ENCODE results near the gene STT3B. TPM values are rescaled to one million over a fixed set of nuclear protein-coding genes. Genes with fewer than 3 reads are reported as not detected.

Gene STT3B
- total RNA-seq, 1 experiment from 2014 or later, result 198 TPM

- in situ Hi-C loops (cut with HindIII; ENCODE audit: low pct_unique_long_range_greater_than_20kb, low sequenced_read_pairs), result no loop called here
- no peak for DNase-seq (ENCODE audit: low read depth, low spot score)
Measured at GRCh38 chr3:31539275-31539674, 6.5 kb downstream of the STT3B start.

- no peak for DNase-seq (ENCODE audit: low read depth, low spot score)
- in situ Hi-C loops (cut with HindIII; ENCODE audit: low pct_unique_long_range_greater_than_20kb, low sequenced_read_pairs), result no loop called here
Measured at GRCh38 chr3:31541089-31541488, 8.4 kb downstream of the STT3B start.

DNA sequence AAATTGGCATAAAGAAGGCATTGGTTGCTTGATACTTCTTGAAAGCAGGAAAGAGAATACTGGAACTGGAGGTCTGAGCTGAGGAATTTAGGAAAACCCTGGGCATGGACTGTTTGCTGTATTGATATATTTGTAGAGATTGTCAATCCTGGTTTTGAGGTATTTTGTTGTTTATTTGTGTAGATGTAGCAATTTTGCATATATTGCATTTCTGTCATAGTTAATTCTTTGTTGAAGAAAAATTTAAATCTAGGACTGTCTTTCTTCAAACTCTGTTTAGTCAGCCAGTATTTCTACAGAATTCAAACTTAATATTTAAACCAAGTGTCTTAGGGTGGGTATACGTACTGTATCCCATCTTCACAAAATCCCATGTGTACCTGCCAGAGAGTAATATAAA lies 9.5 kb downstream of the STT3B start:
- no peak for DNase-seq (ENCODE audit: low read depth, low spot score)
- in situ Hi-C loops (cut with HindIII; ENCODE audit: low pct_unique_long_range_greater_than_20kb, low sequenced_read_pairs), result no loop called here

- in situ Hi-C loops (cut with HindIII; ENCODE audit: low pct_unique_long_range_greater_than_20kb, low sequenced_read_pairs), result no loop called here
Measured at GRCh38 chr3:31543375-31543774, 10.7 kb downstream of the STT3B start.

DNA sequence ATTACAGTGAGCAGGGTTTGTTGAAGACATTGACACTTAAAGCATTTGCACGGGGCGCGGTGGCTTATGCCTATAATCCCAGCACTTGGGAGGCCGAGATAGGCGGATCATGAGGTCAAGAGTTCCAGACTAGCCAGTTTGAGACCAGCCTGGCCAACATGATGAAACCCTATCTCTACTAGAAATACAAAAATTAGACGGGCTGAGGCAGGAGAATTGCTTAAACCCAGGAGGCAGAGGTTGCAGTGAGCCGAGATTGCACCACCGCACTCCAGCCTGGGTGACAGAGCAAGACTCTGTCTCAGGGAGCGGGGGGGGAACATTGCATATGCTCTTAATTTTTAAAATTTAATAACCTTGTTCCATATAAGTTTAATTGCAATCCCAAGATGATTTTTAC lies 11.9 kb downstream of the STT3B start:
- DNase-seq (ENCODE audit: low read depth, low spot score), result no peak
- in situ Hi-C loops (cut with HindIII; ENCODE audit: low pct_unique_long_range_greater_than_20kb, low sequenced_read_pairs), result no loop called here

More at GRCh38 chr3:31543375-31543774, 10.7 kb downstream of the STT3B start:
- DNase-seq (ENCODE audit: low read depth, low spot score), result peak; percentile 22

- DNase-seq (ENCODE audit: low read depth, low spot score), result no peak
- in situ Hi-C loops (cut with HindIII; ENCODE audit: low pct_unique_long_range_greater_than_20kb, low sequenced_read_pairs), result no loop called here
Measured at GRCh38 chr3:31546162-31546561, 13.4 kb downstream of the STT3B start.

- DNase-seq (ENCODE audit: low read depth, low spot score), result no peak
- in situ Hi-C loops (cut with HindIII; ENCODE audit: low pct_unique_long_range_greater_than_20kb, low sequenced_read_pairs), result no loop called here
Measured at GRCh38 chr3:31546725-31547124, 14.0 kb downstream of the STT3B start.

DNA sequence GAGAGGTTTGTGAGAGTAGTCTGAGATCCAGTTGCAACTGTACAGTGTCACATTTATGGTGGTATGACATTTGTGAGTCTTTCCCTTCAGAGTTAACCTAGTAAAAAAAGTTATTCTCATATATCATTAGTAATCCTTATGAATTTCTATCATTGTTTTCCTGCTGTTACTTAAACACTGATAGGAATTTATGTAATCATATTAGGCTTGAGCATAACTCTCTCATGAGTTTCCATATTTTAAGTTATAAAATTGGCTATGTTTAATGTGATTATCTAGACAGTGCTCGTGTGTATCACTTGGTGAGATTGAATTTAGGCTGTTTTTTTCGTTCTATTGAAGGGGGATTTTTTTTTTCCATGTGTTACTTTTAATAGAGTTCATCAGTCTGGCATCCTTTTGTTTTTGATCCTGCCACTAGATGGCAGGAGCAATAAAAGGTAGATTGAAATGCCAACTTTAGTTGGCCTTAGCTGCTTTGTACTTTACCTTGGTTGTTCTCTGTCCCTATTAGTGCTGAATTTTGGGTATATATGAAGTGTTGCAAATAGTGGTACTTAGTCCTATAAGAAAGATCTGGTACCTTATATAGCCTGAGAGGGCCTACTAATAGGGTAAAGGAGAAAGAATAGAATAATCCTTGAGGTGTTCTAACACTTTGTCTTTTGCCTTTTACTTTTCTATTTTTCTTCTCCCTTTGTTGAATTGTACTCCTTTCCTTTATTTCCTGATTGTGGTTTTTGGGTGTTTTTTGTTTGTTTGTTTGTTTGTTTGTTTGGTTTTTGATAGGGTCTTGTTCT lies 17.9 kb downstream of the STT3B start:
- DNase-seq (ENCODE audit: low read depth, low spot score), result peak; percentile 58
- in situ Hi-C loops (cut with HindIII; ENCODE audit: low pct_unique_long_range_greater_than_20kb, low sequenced_read_pairs), result no loop called here

GRCh38 chr3:31551646-31552045 lies 18.9 kb downstream of the STT3B start:
- in situ Hi-C loops (cut with HindIII; ENCODE audit: low pct_unique_long_range_greater_than_20kb, low sequenced_read_pairs), result no loop called here
- DNase-seq (ENCODE audit: low read depth, low spot score), result no peak

- DNase-seq (ENCODE audit: low read depth, low spot score), result no peak
- in situ Hi-C loops (cut with HindIII; ENCODE audit: low pct_unique_long_range_greater_than_20kb, low sequenced_read_pairs), result no loop called here
Measured at GRCh38 chr3:31552103-31552502, 19.4 kb downstream of the STT3B start.

DNA sequence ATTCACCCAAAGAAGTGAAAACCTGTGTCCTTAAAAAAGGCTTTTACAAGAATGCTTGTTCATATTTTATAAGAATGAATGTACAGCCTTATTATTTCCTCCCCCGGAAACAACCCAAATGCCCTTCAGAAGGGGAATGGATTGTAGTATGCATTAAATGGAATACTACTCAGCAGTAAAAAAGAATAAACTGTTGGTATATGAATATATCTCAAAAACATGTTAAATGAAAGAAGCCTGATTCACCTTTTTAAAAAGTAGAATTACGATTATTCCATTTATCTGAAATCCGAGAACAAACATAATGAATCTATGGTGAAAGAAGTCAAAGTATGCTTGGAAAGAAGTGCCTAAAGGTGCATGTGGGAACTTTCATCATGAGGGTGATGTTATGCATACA lies 20.5 kb downstream of the STT3B start:
- no peak for DNase-seq (ENCODE audit: low read depth, low spot score)
- in situ Hi-C loops (cut with HindIII; ENCODE audit: low pct_unique_long_range_greater_than_20kb, low sequenced_read_pairs), result no loop called here

DNA sequence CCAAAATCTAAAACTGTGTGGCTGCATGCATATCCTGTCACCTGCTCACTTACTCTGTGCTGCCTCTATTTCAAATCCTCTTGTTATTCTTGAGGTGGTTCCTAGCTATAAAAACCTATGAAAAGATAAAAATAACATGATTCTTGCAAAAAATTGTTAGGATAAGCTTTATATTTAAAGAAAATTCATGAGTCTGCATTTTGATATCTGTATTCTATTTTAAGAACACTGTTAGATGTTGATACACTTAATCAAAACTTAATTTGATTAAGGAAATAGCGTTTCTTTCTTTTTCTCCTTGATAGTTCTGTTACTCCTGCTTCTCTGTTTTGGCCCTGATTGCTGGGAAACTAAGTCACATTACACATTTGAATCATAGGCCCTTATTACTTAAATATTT lies 22.5 kb downstream of the STT3B start:
- in situ Hi-C loops (cut with HindIII; ENCODE audit: low pct_unique_long_range_greater_than_20kb, low sequenced_read_pairs), result no loop called here
- no peak for DNase-seq (ENCODE audit: low read depth, low spot score)

- in situ Hi-C loops (cut with HindIII; ENCODE audit: low pct_unique_long_range_greater_than_20kb, low sequenced_read_pairs), result no loop called here
- no peak for DNase-seq (ENCODE audit: low read depth, low spot score)
Measured at GRCh38 chr3:31559872-31560534, 27.3 kb downstream of the STT3B start.

GRCh38 chr3:31561891-31562290 lies 29.2 kb downstream of the STT3B start:
- DNase-seq (ENCODE audit: low read depth, low spot score), result no peak

DNA sequence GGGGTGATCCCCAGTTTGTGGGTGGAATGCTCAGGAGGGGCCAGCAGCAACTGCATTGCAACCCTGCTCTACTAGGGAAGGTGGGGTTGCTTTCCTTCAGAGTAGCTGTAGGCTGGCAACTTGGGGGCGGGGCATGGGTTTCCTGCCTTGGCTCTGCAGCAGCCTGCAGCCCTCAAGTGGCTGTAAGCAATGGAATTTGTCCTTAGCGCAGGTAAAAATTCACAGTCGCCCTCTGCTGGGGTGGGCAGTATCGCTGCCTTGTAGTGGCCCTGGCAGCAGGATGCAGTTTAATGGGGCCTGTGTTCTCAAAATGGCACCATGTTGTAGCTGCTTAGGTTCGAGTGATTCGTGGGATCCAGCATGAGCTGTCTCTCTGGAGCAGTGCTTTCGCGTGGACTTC lies 29.8 kb downstream of the STT3B start:
- DNase-seq (ENCODE audit: low read depth, low spot score), result peak; percentile 22
- in situ Hi-C loops (cut with HindIII; ENCODE audit: low pct_unique_long_range_greater_than_20kb, low sequenced_read_pairs), result no loop called here

More at GRCh38 chr3:31561891-31562290, 29.2 kb downstream of the STT3B start:
- in situ Hi-C loops (cut with HindIII; ENCODE audit: low pct_unique_long_range_greater_than_20kb, low sequenced_read_pairs), result no loop called here

GRCh38 chr3:31565288-31565687 lies 32.6 kb downstream of the STT3B start:
- no peak for DNase-seq (ENCODE audit: low read depth, low spot score)
- in situ Hi-C loops (cut with HindIII; ENCODE audit: low pct_unique_long_range_greater_than_20kb, low sequenced_read_pairs), result no loop called here

- in situ Hi-C loops (cut with HindIII; ENCODE audit: low pct_unique_long_range_greater_than_20kb, low sequenced_read_pairs), result no loop called here
- DNase-seq (ENCODE audit: low read depth, low spot score), result peak; percentile 58
Measured at GRCh38 chr3:31567036-31567435, 34.3 kb downstream of the STT3B start.

DNA sequence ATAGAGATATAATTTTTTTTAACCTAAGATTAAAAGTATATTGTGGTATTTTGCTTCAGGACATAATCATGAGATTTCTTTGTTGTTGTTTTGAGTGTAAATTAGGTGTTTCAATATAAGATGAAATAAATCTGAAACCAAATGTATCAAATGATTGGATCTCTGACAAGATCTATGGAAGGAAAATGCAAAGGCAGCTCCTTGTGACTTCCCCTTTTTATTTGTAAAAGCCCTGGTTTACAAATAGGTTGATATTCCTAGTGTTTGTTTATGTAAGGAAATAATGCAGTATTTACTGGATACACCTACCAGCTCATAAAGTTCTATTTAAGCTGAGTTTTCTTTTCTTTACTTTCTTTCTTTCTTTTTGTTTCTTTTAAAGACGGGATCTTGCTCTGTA lies 35.9 kb downstream of the STT3B start:
- in situ Hi-C loops (cut with HindIII; ENCODE audit: low pct_unique_long_range_greater_than_20kb, low sequenced_read_pairs), result no loop called here
- DNase-seq (ENCODE audit: low read depth, low spot score), result no peak

- in situ Hi-C loops (cut with HindIII; ENCODE audit: low pct_unique_long_range_greater_than_20kb, low sequenced_read_pairs), result no loop called here
- DNase-seq (ENCODE audit: low read depth, low spot score), result no peak
Measured at GRCh38 chr3:31571325-31571724, 38.6 kb downstream of the STT3B start.

All from SK-MEL-5 (cell line).